HCT116 (cell line): Measurements from ENCODE around the gene ENPP5. TPM values are rescaled to one million over a fixed set of nuclear protein-coding genes. Genes with fewer than 3 reads are reported as not detected.

ENCODE experiments used
- ATAC-seq: fragments of 200-7000 bp; cut with Tn5 transposase; 2 replicates; pipeline ENCODE4 v1.9.1; 2020; ENCODE audit warnings: mild to moderate bottlenecking, moderate library complexity
- BruUV-seq: library from RNA; stranded (reverse); fragments of 400-500 nt; replicated peaks from 2 replicates; lab custom pipeline; 2021; lab: Mats Ljungman, UMichigan
- CTCF ChIA-PET: fragments of 300-600 bp; sonication (Branson Sonifier 250); formaldehyde crosslinking; loops from one replicate; lab custom pipeline; 2021; ENCODE audit warnings: antibody characterized with exemption; lab: Charles Lee
- POLR2A ChIA-PET: fragments of 300-600, 350-600 bp; sonication (Branson Sonifier 250); formaldehyde crosslinking; loops from one replicate; lab custom pipeline; 2021; ENCODE audit warnings: antibody characterized with exemption; lab: Charles Lee
- RAD21 ChIA-PET, 2 experiments: fragments of 300-600 bp; sonication (Branson Sonifier 250); formaldehyde crosslinking; loops; one replicate each; lab custom pipeline; 2023; ENCODE audit warnings: low total read pairs in 2 of 2; ENCODE audit not compliant: uncharacterized antibody in 2 of 2, unreplicated experiment in 2 of 2, low non-redundant PET in 1 of 2; lab: Charles Lee
- DNase-seq: peaks from one replicate; pipeline ENCODE4 v3.0.0-alpha.2; 2010; ENCODE audit warnings: low read depth, low spot score
- H2AFZ ChIP-seq: fragments of 200-600 bp; shearing (Covaris generic), sonication (generic); 2 replicates; pipeline ENCODE4 v1.6.1; 2017; ENCODE audit warnings: low read depth, mixed run types, mixed read lengths, antibody characterized with exemption, low read length; ENCODE audit not compliant: poor library complexity, severe bottlenecking
- H3K27ac ChIP-seq: 2 replicates; pipeline ENCODE4 v1.5.1; 2012; ENCODE audit warnings: low read depth, low read length
- H3K27me3 ChIP-seq: fragments of 200-600 bp; sonication (generic); 2 replicates; pipeline ENCODE4 v1.6.1; 2016; ENCODE audit warnings: mixed run types, low read length, mixed read lengths; ENCODE audit not compliant: insufficient read depth
- H3K36me3 ChIP-seq, 2 experiments: fragments of 200-500 bp in 1 of 2; fragments of 200-600 bp in 1 of 2; sonication (Bioruptor generic) in 1 of 2; sonication (generic) in 1 of 2; 2 replicates each; pipeline versions ENCODE4 v1.5.1 to v1.6.1; 2014 to 2016; ENCODE audit warnings: low read length in 2 of 2, inconsistent platforms in 1 of 2, mixed read lengths in 1 of 2, mixed run types in 1 of 2; ENCODE audit not compliant: insufficient read depth in 2 of 2, control insufficient read depth in 1 of 2
- H3K4me1 ChIP-seq, 2 experiments: fragments of 200-600 bp in 1 of 2; sonication (generic) in 1 of 2; 2 replicates each; pipeline versions ENCODE4 v1.5.1 to v1.6.1; 2012 to 2017; ENCODE audit warnings: low read length in 2 of 2, inconsistent platforms in 1 of 2, mild to moderate bottlenecking in 1 of 2, mixed read lengths in 1 of 2, mixed run types in 1 of 2, moderate library complexity in 1 of 2; ENCODE audit not compliant: insufficient read depth in 2 of 2, control insufficient read depth in 1 of 2
- H3K4me2 ChIP-seq: fragments of 200-600 bp; sonication (generic); 2 replicates; pipeline ENCODE4 v1.6.1; 2017; ENCODE audit warnings: mixed run types, low read length, mixed read lengths
- H3K4me3 ChIP-seq, 2 experiments: fragments of 200-600 bp in 1 of 2; sonication (generic) in 1 of 2; replicated peaks in 1 of 2; 2 replicates each; pipeline ENCODE4 v1.5.1; 2011 to 2016; ENCODE audit warnings: low read length in 2 of 2, control low read depth in 1 of 2, low read depth in 1 of 2, mild to moderate bottlenecking in 1 of 2, mixed read lengths in 1 of 2, mixed run types in 1 of 2
- H3K79me2 ChIP-seq: fragments of 200-600 bp; sonication (generic); 2 replicates; pipeline ENCODE4 v1.6.1; 2017; ENCODE audit warnings: mild to moderate bottlenecking, mixed run types, low read length, moderate library complexity, mixed read lengths; ENCODE audit not compliant: insufficient read depth
- H3K9ac ChIP-seq: fragments of 200-600 bp; sonication (generic); 2 replicates; pipeline ENCODE4 v1.6.1; 2016; ENCODE audit warnings: low read length, mixed read lengths
- H3K9me2 ChIP-seq: fragments of 200-600 bp; sonication (generic), shearing (Covaris generic); 2 replicates; pipeline ENCODE4 v1.6.1; 2017; ENCODE audit warnings: mixed run types, mild to moderate bottlenecking, moderate library complexity; ENCODE audit not compliant: insufficient read depth
- H3K9me3 ChIP-seq, 2 experiments: fragments of 200-500 bp in 1 of 2; fragments of 200-600 bp in 1 of 2; sonication (Bioruptor generic) in 1 of 2; sonication (generic) in 1 of 2; 2 replicates each; pipeline ENCODE4 v1.6.1; 2014 to 2017; ENCODE audit warnings: low read length in 2 of 2, mixed read lengths in 2 of 2, inconsistent platforms in 1 of 2, low read depth in 1 of 2, mild to moderate bottlenecking in 1 of 2, mixed run types in 1 of 2, moderate library complexity in 1 of 2; ENCODE audit not compliant: control insufficient read depth in 1 of 2, insufficient read depth in 1 of 2
- H4K20me1 ChIP-seq: fragments of 200-600 bp; sonication (generic), shearing (Covaris generic); 2 replicates; pipeline ENCODE4 v1.6.1; 2017; ENCODE audit warnings: mixed run types, mild to moderate bottlenecking, moderate library complexity; ENCODE audit not compliant: insufficient read depth
- CBX3 ChIP-seq: IDR thresholded peaks from 2 replicates; pipeline ENCODE4 v1.6.1; 2012; ENCODE audit warnings: low read depth
- CEBPB ChIP-seq: IDR thresholded peaks from 2 replicates; pipeline ENCODE4 v1.6.1; 2012; ENCODE audit warnings: low read depth
- EGR1 ChIP-seq: IDR thresholded peaks from 2 replicates; pipeline ENCODE4 v1.6.1; 2012; ENCODE audit warnings: low read depth
- ELF1 ChIP-seq: IDR thresholded peaks from 2 replicates; pipeline ENCODE4 v1.6.1; 2012; ENCODE audit warnings: low read depth, borderline replicate concordance
- EZH2 ChIP-seq: fragments of 200-600 bp; sonication (generic); IDR thresholded peaks from 2 replicates; pipeline ENCODE4 v1.6.1; 2017; ENCODE audit warnings: antibody characterized with exemption, mixed run types
- EZH2phosphoT487 ChIP-seq: fragments of 200-600 bp; IDR thresholded peaks from 2 replicates; pipeline ENCODE4 v1.6.1; 2018; ENCODE audit warnings: antibody characterized with exemption, borderline replicate concordance
- FOSL1 ChIP-seq: IDR thresholded peaks from 2 replicates; pipeline ENCODE4 v1.6.1; 2012; ENCODE audit warnings: low read depth
- POLR2A ChIP-seq: IDR thresholded peaks from 2 replicates; pipeline ENCODE4 v1.7.0; 2011; ENCODE audit warnings: borderline replicate concordance; ENCODE audit not compliant: insufficient read depth, insufficient read length; ENCODE audit errors: extremely low read depth
- POLR2AphosphoS5 ChIP-seq: IDR thresholded peaks from 2 replicates; pipeline ENCODE4 v1.6.1; 2011; ENCODE audit warnings: mild to moderate bottlenecking, low read depth, low read length, moderate library complexity
- SIN3A ChIP-seq: IDR thresholded peaks from 2 replicates; pipeline ENCODE4 v1.6.1; 2012; ENCODE audit warnings: low read depth
- SP1 ChIP-seq: IDR thresholded peaks from 2 replicates; pipeline ENCODE4 v1.6.1; 2012; ENCODE audit warnings: low read depth
- SRF ChIP-seq: IDR thresholded peaks from 2 replicates; pipeline ENCODE4 v1.6.1; 2012; ENCODE audit warnings: low read depth
- ZFX ChIP-seq: fragments of 450-650 bp; IDR thresholded peaks from 2 replicates; pipeline ENCODE4 v1.6.1; 2017
- ZNF274 ChIP-seq: fragments of 200-500 bp; sonication (Bioruptor generic); IDR thresholded peaks from 2 replicates; pipeline ENCODE4 v1.6.1; 2014; ENCODE audit warnings: mild to moderate bottlenecking, low read depth, low read length, inconsistent platforms
- intact Hi-C: fragments of 100-400 bp; cut with micrococcal nuclease; formaldehyde crosslinking; loops from 2 replicates; pipeline ENCODE4 v1.10.0; 2022
- total RNA-seq: library from RNA; stranded (reverse); gene quantifications from one replicate; pipeline ENCODE4 v1.2.1, GENCODE V29; 2021; ENCODE audit not compliant: unreplicated experiment
- TF ChIP-seq, protein P1 (sequence below), 3 experiments: fragments of 200-600 bp in 1 of 3; sonication (generic) in 1 of 3; IDR thresholded peaks in 2 of 3; conservative IDR thresholded peaks in 1 of 3; 2 replicates each; pipeline ENCODE4 v1.5.1; 2012 to 2017; ENCODE audit warnings: low read depth in 2 of 3, low read length in 2 of 3, antibody characterized with exemption in 1 of 3, borderline replicate concordance in 1 of 3, control low read depth in 1 of 3, mild to moderate bottlenecking in 1 of 3, mixed read lengths in 1 of 3, mixed run types in 1 of 3, moderate library complexity in 1 of 3; ENCODE audit not compliant: insufficient read depth in 1 of 3
- TF ChIP-seq, protein P2 (sequence below): IDR thresholded peaks from 2 replicates; pipeline ENCODE4 v1.6.1; 2012
- TF ChIP-seq, protein P3 (sequence below): IDR thresholded peaks from 2 replicates; pipeline ENCODE4 v1.6.1; 2012
- TF ChIP-seq, protein P4 (sequence below): IDR thresholded peaks from 2 replicates; pipeline ENCODE4 v1.6.1; 2011; ENCODE audit warnings: mild to moderate bottlenecking, low read length, moderate library complexity; ENCODE audit not compliant: insufficient replicate concordance; ENCODE audit errors: extremely low read depth

The ENPP5 gene
- total RNA-seq, 1 experiment from 2014 or later: 4.5 TPM

DNA sequence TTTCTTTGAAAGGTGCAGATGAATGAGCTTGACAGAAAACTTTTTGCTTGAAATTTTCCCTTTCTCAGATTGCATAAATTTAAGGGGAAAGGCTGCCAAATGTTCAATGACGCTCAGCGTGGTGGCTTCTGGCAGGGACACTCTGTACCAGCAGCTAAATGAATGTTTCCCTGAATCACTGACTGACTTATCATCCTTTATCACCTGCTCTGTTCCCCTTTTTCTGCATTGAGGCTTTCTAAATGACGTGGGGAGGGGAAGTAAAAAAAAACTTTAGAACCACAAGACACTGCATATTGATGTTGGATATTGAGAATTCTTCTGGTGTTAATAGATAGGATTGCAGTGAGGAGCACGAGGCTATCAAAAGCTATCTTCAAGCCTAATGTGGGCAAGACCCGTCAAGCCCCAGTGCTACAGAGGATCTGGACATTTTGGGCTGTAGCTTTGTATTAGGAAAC lies 46.9 kb upstream of the ENPP5 start:
- no TSS peak for BruUV-seq
- no peak overlapping the region for H3K27ac ChIP-seq
- no peak overlapping the region for H3K4me3 ChIP-seq
- 0 out of 2 replicates have a peak, but pooled peaks cover 4% of the 10 kb centered on the region for H3K27me3 ChIP-seq
- TF ChIP-seq EGR1 (no peak), CBX3 (no peak), POLR2AphosphoS5 (no peak), ZNF274 (no peak), FOSL1 (no peak), SP1 (no peak), ZFX (no peak), EZH2phosphoT487 (no peak), CEBPB (no peak), ELF1 (no peak), SIN3A (no peak), SRF (no peak), EZH2 (no peak), POLR2A (no peak)
- TF ChIP-seq, protein P1, sequence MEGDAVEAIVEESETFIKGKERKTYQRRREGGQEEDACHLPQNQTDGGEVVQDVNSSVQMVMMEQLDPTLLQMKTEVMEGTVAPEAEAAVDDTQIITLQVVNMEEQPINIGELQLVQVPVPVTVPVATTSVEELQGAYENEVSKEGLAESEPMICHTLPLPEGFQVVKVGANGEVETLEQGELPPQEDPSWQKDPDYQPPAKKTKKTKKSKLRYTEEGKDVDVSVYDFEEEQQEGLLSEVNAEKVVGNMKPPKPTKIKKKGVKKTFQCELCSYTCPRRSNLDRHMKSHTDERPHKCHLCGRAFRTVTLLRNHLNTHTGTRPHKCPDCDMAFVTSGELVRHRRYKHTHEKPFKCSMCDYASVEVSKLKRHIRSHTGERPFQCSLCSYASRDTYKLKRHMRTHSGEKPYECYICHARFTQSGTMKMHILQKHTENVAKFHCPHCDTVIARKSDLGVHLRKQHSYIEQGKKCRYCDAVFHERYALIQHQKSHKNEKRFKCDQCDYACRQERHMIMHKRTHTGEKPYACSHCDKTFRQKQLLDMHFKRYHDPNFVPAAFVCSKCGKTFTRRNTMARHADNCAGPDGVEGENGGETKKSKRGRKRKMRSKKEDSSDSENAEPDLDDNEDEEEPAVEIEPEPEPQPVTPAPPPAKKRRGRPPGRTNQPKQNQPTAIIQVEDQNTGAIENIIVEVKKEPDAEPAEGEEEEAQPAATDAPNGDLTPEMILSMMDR (IDR thresholded peaks at IDR 0.05 in 2 of 3, conservative IDR thresholded peaks at IDR 0.05 in 1 of 3; ENCODE audit: borderline replicate concordance in 1 of 3, insufficient read depth in 1 of 3, low read depth in 2 of 3, low read length in 2 of 3): no peak
- TF ChIP-seq, protein P2, sequence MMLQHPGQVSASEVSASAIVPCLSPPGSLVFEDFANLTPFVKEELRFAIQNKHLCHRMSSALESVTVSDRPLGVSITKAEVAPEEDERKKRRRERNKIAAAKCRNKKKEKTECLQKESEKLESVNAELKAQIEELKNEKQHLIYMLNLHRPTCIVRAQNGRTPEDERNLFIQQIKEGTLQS: no peak
- TF ChIP-seq, protein P3, sequence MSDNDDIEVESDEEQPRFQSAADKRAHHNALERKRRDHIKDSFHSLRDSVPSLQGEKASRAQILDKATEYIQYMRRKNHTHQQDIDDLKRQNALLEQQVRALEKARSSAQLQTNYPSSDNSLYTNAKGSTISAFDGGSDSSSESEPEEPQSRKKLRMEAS: no peak
- TF ChIP-seq, protein P4, sequence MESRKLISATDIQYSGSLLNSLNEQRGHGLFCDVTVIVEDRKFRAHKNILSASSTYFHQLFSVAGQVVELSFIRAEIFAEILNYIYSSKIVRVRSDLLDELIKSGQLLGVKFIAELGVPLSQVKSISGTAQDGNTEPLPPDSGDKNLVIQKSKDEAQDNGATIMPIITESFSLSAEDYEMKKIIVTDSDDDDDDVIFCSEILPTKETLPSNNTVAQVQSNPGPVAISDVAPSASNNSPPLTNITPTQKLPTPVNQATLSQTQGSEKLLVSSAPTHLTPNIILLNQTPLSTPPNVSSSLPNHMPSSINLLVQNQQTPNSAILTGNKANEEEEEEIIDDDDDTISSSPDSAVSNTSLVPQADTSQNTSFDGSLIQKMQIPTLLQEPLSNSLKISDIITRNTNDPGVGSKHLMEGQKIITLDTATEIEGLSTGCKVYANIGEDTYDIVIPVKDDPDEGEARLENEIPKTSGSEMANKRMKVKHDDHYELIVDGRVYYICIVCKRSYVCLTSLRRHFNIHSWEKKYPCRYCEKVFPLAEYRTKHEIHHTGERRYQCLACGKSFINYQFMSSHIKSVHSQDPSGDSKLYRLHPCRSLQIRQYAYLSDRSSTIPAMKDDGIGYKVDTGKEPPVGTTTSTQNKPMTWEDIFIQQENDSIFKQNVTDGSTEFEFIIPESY: no peak
- H4K20me1 ChIP-seq: no peaks in the 10 kb centered on the region
- no peaks in the 10 kb centered on the region for H3K79me2 ChIP-seq
- POLR2A ChIA-PET: no interaction called here
- intact Hi-C loops: no loop called here
- RAD21 ChIA-PET: no interaction called here
- no peaks in the 10 kb centered on the region for H3K36me3 ChIP-seq
- no peak for ATAC-seq
- H3K9me3 ChIP-seq: no peaks in the 10 kb centered on the region
- H3K9ac ChIP-seq: no peak overlapping the region
- no peaks in the 10 kb centered on the region for H3K4me1 ChIP-seq
- no peak overlapping the region for H2AFZ ChIP-seq
- no peak overlapping the region for H3K4me2 ChIP-seq
- H3K9me2 ChIP-seq: no peaks in the 10 kb centered on the region
- CTCF ChIA-PET: interaction anchor here (1.1 kb wide), 2 partner anchors 127 to 192 kb away, joined by 5 read pairs; no protein-coding TSS in a partner anchor
- DNase-seq: no peak
